Neuronal stem cell (in vitro differentiated cells): Measurements from ENCODE around the gene SHISA6.

Experiments used
- DNase-seq: peaks from one replicate; pipeline ENCODE4 v3.0.0-alpha.2; 2013; ENCODE audit warnings: low spot score
- H2AFZ ChIP-seq: one replicate; pipeline ENCODE4 v1.6.1; 2013; ENCODE audit warnings: mild to moderate bottlenecking, low read length, inconsistent platforms
- H2AK5ac ChIP-seq: 2 replicates; pipeline ENCODE4 v1.6.1; 2013; ENCODE audit warnings: low read depth, mild to moderate bottlenecking, inconsistent platforms, low read length, moderate library complexity, mixed read lengths
- H2BK120ac ChIP-seq: 2 replicates; pipeline ENCODE4 v1.6.1; 2013; ENCODE audit warnings: low read depth, mild to moderate bottlenecking, inconsistent platforms, low read length, moderate library complexity, mixed read lengths
- H2BK12ac ChIP-seq: one replicate; pipeline ENCODE4 v1.6.1; 2013; ENCODE audit warnings: low read length, inconsistent platforms
- H2BK15ac ChIP-seq: 2 replicates; pipeline ENCODE4 v1.6.1; 2013; ENCODE audit warnings: mild to moderate bottlenecking, low read length, inconsistent platforms, mixed read lengths
- H2BK5ac ChIP-seq: one replicate; pipeline ENCODE4 v1.6.1; 2013; ENCODE audit warnings: inconsistent platforms, mild to moderate bottlenecking, low read length, moderate library complexity
- H3K14ac ChIP-seq: one replicate; pipeline ENCODE4 v1.6.1; 2013; ENCODE audit warnings: low read length, inconsistent platforms
- H3K18ac ChIP-seq: 2 replicates; pipeline ENCODE4 v1.6.1; 2013; ENCODE audit warnings: low read length, inconsistent platforms
- H3K23ac ChIP-seq: 2 replicates; pipeline ENCODE4 v1.6.1; 2013; ENCODE audit warnings: low read depth, mild to moderate bottlenecking, mixed read lengths, low read length, inconsistent platforms; ENCODE audit not compliant: poor library complexity
- H3K27ac ChIP-seq: replicated peaks from 3 replicates; pipeline ENCODE4 v1.5.1; 2013; ENCODE audit warnings: low read length, inconsistent platforms
- H3K27me3 ChIP-seq, 3 experiments: 2 replicates each; pipeline ENCODE4 v1.6.1; 2013; ENCODE audit warnings: low read length in 3 of 3, mild to moderate bottlenecking in 2 of 3, inconsistent platforms in 1 of 3, low read depth in 1 of 3, mixed read lengths in 1 of 3, moderate library complexity in 1 of 3; ENCODE audit not compliant: control insufficient read depth in 3 of 3, insufficient read depth in 3 of 3
- H3K36me3 ChIP-seq, 2 donors: replicated peaks in 1 of 2; 2 replicates each; pipeline ENCODE4 v1.6.1; 2013; ENCODE audit warnings: low read length in 2 of 2; ENCODE audit not compliant: control insufficient read depth in 2 of 2, insufficient read depth in 2 of 2
- H3K4ac ChIP-seq: 2 replicates; pipeline ENCODE4 v1.6.1; 2013; ENCODE audit warnings: inconsistent platforms, mild to moderate bottlenecking, low read length, moderate library complexity
- H3K4me1 ChIP-seq, 2 donors: 1 replicate in 1 of 2; 2 replicates in 1 of 2; pipeline ENCODE4 v1.6.1; 2013; ENCODE audit warnings: low read length in 2 of 2, low read depth in 1 of 2; ENCODE audit not compliant: control insufficient read depth in 2 of 2, insufficient read depth in 1 of 2
- H3K4me2 ChIP-seq: one replicate; pipeline ENCODE4 v1.6.1; 2013; ENCODE audit warnings: mild to moderate bottlenecking, low read length, inconsistent platforms; ENCODE audit not compliant: insufficient read depth, poor library complexity, severe bottlenecking
- H3K4me3 ChIP-seq, 2 donors: 2 replicates each; pipeline ENCODE4 v1.5.1; 2013; ENCODE audit warnings: low read length in 2 of 2, mild to moderate bottlenecking in 2 of 2, inconsistent platforms in 1 of 2, moderate library complexity in 1 of 2
- H3K79me1 ChIP-seq: one replicate; pipeline ENCODE4 v1.6.1; 2013; ENCODE audit warnings: low read depth, mild to moderate bottlenecking, inconsistent platforms, low read length, moderate library complexity
- H3K9ac ChIP-seq: one replicate; pipeline ENCODE4 v1.6.1; 2013; ENCODE audit warnings: mild to moderate bottlenecking, low read depth, low read length, inconsistent platforms; ENCODE audit not compliant: poor library complexity
- H3K9me3 ChIP-seq, 2 donors: replicated peaks in 1 of 2; 2 replicates each; pipeline versions ENCODE3 to v1.6.1; 2013; ENCODE audit warnings: low read length in 2 of 2, mild to moderate bottlenecking in 2 of 2, inconsistent platforms in 1 of 2, low read depth in 1 of 2, mixed read lengths in 1 of 2, moderate library complexity in 1 of 2; ENCODE audit not compliant: control insufficient read depth in 2 of 2, insufficient read depth in 1 of 2
- H4K8ac ChIP-seq: one replicate; pipeline ENCODE4 v1.6.1; 2013; ENCODE audit warnings: low read depth, mild to moderate bottlenecking, inconsistent platforms, low read length, moderate library complexity
- H4K91ac ChIP-seq: one replicate; pipeline ENCODE4 v1.6.1; 2013; ENCODE audit warnings: low read length, low read depth, mild to moderate bottlenecking, inconsistent platforms; ENCODE audit not compliant: poor library complexity
- WGBS, 2 donors: extraction: QIAGEN DNeasy Blood & Tissue Kit; methylation state at CpG; one replicate each; pipeline ENCODE4 v1.1.7; 2013; ENCODE audit warnings: missing lambda C conversion rate in 2 of 2, mixed read lengths in 1 of 2; ENCODE audit not compliant: insufficient read length in 2 of 2, insufficient replicate concordance in 1 of 2; ENCODE audit errors: extremely low coverage in 2 of 2; 5-methylcytosine and 5-hydroxymethylcytosine counted together

Gene SHISA6

GRCh38 chr17:11514565-11514964 lies 273.6 kb downstream of the SHISA6 start:
- no peak overlapping the region for H3K4ac ChIP-seq
- H2BK15ac ChIP-seq, result no peak overlapping the region
- no peak overlapping the region for H3K4me2 ChIP-seq
- no peaks in the 10 kb centered on the region for H3K9me3 ChIP-seq
- no peak overlapping the region for H2AK5ac ChIP-seq
- no peaks in the 10 kb centered on the region for H3K27me3 ChIP-seq
- H3K9ac ChIP-seq, result no peak overlapping the region
- no peak overlapping the region for H3K18ac ChIP-seq
- no peak overlapping the region for H4K8ac ChIP-seq
- no peak overlapping the region for H2BK120ac ChIP-seq
- H3K79me1 ChIP-seq, result no peaks in the 10 kb centered on the region
- H2AFZ ChIP-seq, result no peak overlapping the region
- no peak overlapping the region for H3K27ac ChIP-seq
- no peak overlapping the region for H3K4me3 ChIP-seq
- H2BK5ac ChIP-seq, result no peak overlapping the region
- H4K91ac ChIP-seq, result no peak overlapping the region
- H3K23ac ChIP-seq, result no peak overlapping the region
- no peaks in the 10 kb centered on the region for H3K36me3 ChIP-seq
- no peak overlapping the region for H3K14ac ChIP-seq
- H2BK12ac ChIP-seq, result no peak overlapping the region
- WGBS, 2 donors, result no CpG with 5 or more reads among the region's 2 CpGs
- DNase-seq, result no peak
- H3K4me1 ChIP-seq, result peaks cover 0 to 2% of the 10 kb centered on the region in 2 donors

- no peak overlapping the region for H3K27ac ChIP-seq
- H3K4me3 ChIP-seq, result no peak overlapping the region
- H3K4me1 ChIP-seq, result peaks cover 0 to 4% of the 10 kb centered on the region in 2 donors
- H3K18ac ChIP-seq, result no peak overlapping the region
- no peak overlapping the region for H3K4ac ChIP-seq
- no peaks in the 10 kb centered on the region for H3K9me3 ChIP-seq
- no peak overlapping the region for H3K23ac ChIP-seq
- no peak overlapping the region for H4K8ac ChIP-seq
- no peak overlapping the region for H3K4me2 ChIP-seq
- no CpG with 5 or more reads among the region's 4 CpGs for WGBS, 2 donors
- H3K27me3 ChIP-seq, result no peaks in the 10 kb centered on the region
- no peaks in the 10 kb centered on the region for H3K79me1 ChIP-seq
- no peak overlapping the region for H3K14ac ChIP-seq
- H2BK12ac ChIP-seq, result no peak overlapping the region
- DNase-seq, result no peak
- no peak overlapping the region for H2BK120ac ChIP-seq
- no peak overlapping the region for H2AFZ ChIP-seq
- no peak overlapping the region for H2BK15ac ChIP-seq
- no peak overlapping the region for H4K91ac ChIP-seq
- no peak overlapping the region for H3K9ac ChIP-seq
- no peak overlapping the region for H2AK5ac ChIP-seq
- H3K36me3 ChIP-seq, result no peaks in the 10 kb centered on the region
- no peak overlapping the region for H2BK5ac ChIP-seq
Observed at GRCh38 chr17:11514981-11515680, 274.1 kb downstream of the SHISA6 start.

- Histone ChIP-seq H3K14ac (no peak overlapping the region), H4K91ac (no peak overlapping the region), H3K18ac (no peak overlapping the region), H3K27me3 (no peaks in the 10 kb centered on the region), H3K4ac (no peak overlapping the region), H3K27ac (no peak overlapping the region), H2BK5ac (no peak overlapping the region), H2AFZ (no peak overlapping the region), H2BK12ac (no peak overlapping the region), H4K8ac (no peak overlapping the region), H3K79me1 (no peaks in the 10 kb centered on the region), H3K9ac (no peak overlapping the region), H3K4me1 (peaks cover 0 to 4% of the 10 kb centered on the region in 2 donors), H2AK5ac (no peak overlapping the region), H3K36me3 (no peaks in the 10 kb centered on the region), H3K9me3 (no peaks in the 10 kb centered on the region), H3K4me2 (no peak overlapping the region), H3K23ac (no peak overlapping the region), H2BK15ac (no peak overlapping the region), H2BK120ac (no peak overlapping the region), H3K4me3 (no peak overlapping the region)
- DNase-seq, result no peak
- no CpG with 5 or more reads among the region's 2 CpGs for WGBS, 2 donors
Observed at GRCh38 chr17:11515901-11516300, 274.9 kb downstream of the SHISA6 start.

- H2AK5ac ChIP-seq, result no peak overlapping the region
- H3K36me3 ChIP-seq, result no peaks in the 10 kb centered on the region
- H3K9ac ChIP-seq, result no peak overlapping the region
- H4K8ac ChIP-seq, result no peak overlapping the region
- H4K91ac ChIP-seq, result no peak overlapping the region
- H3K18ac ChIP-seq, result no peak overlapping the region
- no peak overlapping the region for H3K4me3 ChIP-seq
- H3K14ac ChIP-seq, result no peak overlapping the region
- no peaks in the 10 kb centered on the region for H3K9me3 ChIP-seq
- no peak overlapping the region for H2BK5ac ChIP-seq
- H2BK120ac ChIP-seq, result no peak overlapping the region
- WGBS, 2 donors, result no CpG with 5 or more reads among the region's 2 CpGs
- no peak overlapping the region for H3K4me2 ChIP-seq
- DNase-seq, result no peak
- no peak overlapping the region for H2BK15ac ChIP-seq
- no peaks in the 10 kb centered on the region for H3K27me3 ChIP-seq
- H3K79me1 ChIP-seq, result no peaks in the 10 kb centered on the region
- no peak overlapping the region for H3K23ac ChIP-seq
- H3K27ac ChIP-seq, result no peak overlapping the region
- peaks cover 0 to 12% of the 10 kb centered on the region in 2 donors for H3K4me1 ChIP-seq
- H2AFZ ChIP-seq, result no peak overlapping the region
- no peak overlapping the region for H2BK12ac ChIP-seq
- H3K4ac ChIP-seq, result no peak overlapping the region
Observed at GRCh38 chr17:11535231-11535630, 294.2 kb downstream of the SHISA6 start.
